DMS153 (cell line): ENCODE results near the gene DNAJB2.
"Not testable (repeated sequence)": the region's sequence is repeated elsewhere in the genome, so short reads cannot be mapped to it uniquely, and the experiment has no call there.

ENCODE experiments used
- DNase-seq: peaks from one replicate; lab custom pipeline; 2025; lab: John Stamatoyannopoulos, UW

DNAJB2 gene

DNA sequence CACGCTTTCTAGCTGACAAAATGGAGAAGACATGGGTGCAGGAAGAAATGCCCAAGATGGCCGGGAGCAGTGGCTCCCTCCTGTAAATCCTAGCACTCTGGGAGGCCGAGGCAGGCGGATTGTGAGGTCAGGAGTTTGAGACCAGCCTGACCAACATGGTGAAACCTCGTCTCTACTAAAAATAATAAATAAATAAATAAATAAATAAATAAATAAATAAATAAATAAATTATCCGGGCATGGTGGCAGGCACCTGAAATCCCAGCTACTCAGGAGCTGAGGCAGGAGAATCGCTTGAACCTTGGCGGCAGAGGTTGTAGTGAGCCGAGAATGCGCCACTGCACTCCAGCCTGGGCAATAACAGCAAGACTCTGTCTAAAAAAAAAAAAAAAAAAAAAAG lies 20.2 kb upstream of the DNAJB2 start:
- DNase-seq: not testable (repeated sequence)

DNA sequence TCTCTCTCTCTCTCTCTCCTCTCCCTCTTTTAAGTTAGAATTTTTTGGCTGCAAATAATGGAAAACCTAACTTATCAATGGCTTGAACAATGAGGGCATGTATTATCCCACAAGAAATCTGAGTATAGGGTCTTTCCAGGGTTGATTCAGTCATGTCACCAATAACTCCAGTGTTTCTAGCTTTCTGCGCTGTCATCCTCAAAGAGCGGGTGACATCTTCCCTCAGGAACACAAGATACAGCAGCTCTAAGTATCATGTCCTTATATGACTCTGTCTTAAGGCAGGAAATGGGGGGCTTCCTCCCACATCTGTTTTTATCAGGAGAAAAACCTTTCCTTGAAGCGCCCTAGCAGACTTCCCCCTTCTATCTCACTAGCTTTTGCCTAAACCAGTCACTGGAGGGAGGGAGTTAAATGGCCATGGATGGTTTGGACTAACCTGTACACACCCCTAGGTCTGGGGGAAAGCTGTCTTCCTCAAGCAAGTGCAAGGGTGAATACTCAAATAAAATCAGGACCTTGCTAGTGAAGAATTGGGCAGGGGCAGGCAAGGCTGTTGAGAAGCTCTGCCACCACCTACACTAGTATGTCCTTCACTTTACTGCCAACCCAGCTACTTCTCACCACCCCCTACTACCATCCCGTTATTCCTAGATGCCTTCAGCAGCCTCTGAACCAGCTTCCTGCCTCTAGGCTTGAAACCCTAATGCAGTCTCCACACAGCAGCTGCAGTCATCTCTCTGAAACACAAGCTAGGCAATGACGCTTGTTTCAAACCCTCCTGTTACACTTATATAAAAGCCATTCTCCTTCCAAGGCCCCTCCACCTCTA lies 17.9 kb upstream of the DNAJB2 start:
- no peak for DNase-seq

DNA sequence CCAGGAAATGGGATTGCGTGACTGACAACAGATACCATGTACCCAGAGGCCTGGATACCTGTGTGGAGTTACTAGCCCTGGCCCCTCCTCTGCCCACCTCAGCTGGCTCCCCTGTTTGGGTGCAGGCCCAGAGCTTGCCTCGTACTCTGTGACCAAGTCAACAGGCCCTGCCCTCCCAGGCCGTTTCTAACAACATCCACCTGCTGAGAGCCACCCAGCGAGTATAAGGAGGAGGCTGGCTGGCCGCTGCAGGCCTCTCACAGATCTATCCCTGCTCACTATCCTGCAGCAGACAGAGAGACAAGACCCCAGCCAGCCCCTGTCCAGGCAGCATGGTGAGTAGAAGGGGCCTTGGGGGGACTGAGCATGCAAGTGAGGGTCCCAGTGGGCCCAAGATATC lies 12.9 kb upstream of the DNAJB2 start:
- DNase-seq: no peak

DNA sequence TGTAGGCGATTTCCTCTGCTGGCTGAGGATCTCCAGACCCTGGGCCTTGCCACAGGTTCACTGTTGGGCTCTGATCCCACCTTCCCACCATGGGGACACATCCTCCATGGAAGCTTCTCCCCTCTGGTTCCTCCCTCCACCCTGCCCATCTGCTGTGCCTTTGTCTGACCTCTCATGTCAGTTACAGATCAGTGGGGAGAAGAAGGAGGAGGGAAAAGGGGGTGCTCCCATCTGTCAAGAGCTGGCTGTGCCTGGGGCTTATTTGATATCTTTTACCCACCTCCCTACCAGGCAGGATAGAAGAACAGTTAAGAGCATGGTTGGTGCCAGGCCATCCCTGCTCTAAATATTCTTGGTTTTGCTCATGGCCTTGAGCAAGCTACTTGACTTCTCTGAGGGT lies 12.3 kb upstream of the DNAJB2 start:
- DNase-seq: no peak

DNA sequence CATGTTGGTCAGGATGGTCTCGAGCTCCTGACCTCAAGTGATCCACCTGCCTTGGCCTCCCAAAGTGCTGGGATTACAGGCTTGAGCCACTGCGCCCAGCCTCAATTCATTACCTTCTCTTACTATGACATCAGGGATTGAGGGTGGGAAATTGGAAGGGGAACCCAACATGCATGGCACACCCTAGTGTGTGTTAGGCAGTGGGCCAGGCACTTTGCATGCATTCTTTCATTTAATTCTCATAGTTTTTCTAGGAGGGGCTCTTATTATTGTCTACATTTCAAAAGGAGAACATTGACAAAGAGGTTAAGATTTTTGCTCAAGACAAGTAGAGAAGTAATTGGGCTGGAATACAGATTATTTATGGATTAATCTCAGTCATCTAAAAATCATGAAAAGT lies 10.9 kb upstream of the DNAJB2 start:
- no peak for DNase-seq

DNA sequence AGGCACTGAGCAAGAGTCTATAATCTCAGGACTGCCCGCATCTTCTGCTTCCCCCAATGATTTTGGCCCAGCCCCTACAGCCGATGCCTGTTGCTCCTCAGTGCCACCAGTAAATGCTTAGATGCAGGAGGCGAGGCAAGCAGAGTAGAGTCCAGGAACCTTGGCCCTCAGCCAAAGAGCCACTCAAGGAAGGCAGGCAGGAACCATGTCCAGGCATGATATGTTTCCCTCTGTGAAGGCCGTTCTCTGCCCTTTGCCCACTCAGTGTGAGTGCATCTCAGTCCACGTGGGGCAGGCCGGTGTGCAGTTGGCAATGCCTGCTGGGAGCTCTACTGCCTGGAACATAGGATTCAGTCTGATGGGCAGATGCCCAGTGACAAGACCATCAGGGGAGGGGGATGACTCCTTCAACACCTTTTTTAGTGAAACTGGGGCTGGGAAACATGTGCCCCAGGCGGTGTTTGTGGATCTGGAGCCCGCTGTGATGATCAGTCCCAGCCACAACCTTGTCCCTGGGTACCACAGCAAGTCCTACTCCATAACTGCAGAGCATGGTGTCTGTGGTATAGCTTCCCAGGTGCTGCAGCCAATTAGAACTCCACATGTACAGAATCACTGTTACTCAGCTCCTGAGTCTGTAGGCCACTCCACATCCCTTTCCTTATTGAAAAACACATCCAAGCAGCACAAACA lies 9.7 kb upstream of the DNAJB2 start:
- DNase-seq: peak; percentile 53

DNA sequence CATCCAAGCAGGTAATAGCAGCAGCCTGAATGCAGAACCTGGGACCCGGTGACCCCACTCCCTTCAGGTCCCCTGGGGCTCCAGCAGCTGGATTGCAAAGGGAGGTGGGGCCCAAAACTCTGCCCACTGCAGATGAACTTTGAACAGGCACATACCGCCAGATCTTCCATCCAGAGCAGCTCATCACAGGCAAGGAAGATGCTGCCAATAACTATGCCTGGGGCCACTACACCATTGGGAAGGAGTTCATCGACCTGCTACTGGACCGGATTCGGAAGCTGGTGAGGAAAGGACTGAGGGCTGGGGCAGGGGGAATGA lies 9.2 kb upstream of the DNAJB2 start:
- DNase-seq: no peak

DNA sequence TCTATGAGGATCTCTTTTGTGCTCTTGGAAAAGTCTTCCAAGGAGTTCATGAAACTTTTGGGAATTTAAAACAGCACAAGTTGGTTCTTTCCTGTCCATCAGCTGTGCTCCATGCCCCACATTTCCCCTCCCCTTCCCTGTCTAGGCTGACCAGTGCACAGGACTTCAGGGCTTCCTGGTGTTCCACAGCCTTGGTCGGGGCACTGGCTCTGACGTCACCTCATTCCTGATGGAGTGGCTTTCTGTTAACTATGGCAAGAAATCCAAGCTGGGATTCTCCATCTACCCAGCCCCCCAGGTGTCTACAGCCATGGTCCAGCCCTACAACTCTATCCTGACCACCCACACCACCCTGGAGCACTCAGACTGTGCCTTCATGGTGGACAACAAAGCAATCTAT lies 8.1 kb upstream of the DNAJB2 start:
- DNase-seq: no peak

DNA sequence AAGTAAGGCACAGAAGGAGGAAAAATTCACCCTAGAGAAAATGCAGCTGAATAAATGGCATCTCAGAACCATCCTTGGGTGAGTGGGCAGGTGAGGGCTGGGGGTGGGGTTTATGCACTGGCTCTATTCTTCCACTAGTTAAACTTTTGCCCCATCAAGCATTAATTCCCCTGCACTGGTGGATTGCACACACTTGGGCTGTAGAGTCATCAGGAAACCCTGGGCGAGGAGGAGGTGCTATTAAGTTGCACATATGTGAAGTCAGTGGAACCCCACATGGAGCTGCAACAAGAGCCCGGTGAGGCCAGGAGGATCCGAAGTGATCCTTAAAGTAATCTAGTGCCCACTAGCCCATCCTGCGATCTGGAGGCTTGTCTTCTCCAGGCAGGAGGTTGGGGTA lies 6.8 kb upstream of the DNAJB2 start:
- no peak for DNase-seq

DNA sequence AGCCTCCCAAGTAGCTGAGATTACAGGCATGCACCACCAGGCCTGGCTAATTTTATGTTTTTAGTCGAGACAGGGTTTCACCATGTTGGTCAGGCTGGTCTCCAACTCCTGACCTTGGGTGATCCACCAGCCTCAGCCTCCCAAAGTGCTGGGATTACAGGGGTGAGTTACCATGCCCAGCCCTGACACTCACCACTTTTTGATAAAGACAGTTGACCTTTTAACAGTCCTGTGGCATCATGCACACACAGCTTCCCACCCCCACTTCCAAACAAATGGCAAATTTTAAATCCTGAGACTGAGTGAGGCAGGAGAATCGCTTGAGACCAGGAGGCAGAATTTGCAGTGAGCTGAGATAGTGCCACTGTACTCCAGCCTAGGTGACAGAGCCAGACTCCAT lies 6.2 kb upstream of the DNAJB2 start:
- DNase-seq: no peak

DNA sequence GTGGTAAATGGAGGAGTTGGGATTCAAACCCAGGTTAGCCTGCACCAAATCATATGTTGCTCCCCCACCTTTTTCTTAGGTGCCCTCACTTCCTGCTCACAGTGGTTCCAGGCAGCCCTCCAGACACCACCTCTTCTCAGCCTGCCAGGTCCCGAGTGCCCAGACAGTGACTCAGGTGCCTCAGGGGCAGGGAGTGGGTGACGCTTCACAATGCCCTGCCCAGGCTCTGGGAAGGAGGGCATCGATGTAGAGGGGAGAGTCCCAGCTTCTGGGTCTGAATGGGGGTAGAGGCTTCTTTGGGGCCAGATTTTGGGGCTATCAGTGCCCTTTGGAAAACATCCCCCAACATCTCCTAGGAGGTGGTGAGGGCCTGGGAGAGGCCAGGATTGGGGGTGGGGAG lies 5.2 kb upstream of the DNAJB2 start:
- DNase-seq: no peak

DNA sequence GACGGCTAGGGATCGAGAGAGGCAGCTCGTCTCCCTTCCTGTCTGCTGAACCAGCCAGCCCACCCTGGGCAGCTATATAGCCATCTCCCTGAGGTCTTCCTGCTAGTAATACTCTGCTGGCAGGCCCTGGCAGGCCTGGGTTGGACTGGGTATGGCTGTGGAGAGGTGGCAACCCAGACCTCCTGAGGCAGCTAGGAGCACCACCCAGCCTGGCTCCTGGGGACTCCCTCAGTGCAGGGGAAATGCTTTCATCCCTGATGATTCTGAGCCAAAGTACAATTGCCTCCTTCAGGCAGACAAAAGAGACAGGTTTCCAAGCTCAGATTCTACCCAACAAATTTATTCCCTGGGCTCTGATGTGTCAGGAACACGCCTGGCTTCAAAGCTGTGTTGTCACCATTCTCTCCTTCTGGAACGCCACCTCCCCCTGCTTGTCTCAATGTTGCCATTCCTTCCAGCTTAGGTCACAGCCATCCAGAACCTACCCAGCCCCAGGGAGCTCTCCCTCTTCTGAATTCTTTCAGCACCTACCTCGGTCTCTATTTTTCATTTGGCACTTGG lies 4.7 kb upstream of the DNAJB2 start:
- no peak for DNase-seq

DNA sequence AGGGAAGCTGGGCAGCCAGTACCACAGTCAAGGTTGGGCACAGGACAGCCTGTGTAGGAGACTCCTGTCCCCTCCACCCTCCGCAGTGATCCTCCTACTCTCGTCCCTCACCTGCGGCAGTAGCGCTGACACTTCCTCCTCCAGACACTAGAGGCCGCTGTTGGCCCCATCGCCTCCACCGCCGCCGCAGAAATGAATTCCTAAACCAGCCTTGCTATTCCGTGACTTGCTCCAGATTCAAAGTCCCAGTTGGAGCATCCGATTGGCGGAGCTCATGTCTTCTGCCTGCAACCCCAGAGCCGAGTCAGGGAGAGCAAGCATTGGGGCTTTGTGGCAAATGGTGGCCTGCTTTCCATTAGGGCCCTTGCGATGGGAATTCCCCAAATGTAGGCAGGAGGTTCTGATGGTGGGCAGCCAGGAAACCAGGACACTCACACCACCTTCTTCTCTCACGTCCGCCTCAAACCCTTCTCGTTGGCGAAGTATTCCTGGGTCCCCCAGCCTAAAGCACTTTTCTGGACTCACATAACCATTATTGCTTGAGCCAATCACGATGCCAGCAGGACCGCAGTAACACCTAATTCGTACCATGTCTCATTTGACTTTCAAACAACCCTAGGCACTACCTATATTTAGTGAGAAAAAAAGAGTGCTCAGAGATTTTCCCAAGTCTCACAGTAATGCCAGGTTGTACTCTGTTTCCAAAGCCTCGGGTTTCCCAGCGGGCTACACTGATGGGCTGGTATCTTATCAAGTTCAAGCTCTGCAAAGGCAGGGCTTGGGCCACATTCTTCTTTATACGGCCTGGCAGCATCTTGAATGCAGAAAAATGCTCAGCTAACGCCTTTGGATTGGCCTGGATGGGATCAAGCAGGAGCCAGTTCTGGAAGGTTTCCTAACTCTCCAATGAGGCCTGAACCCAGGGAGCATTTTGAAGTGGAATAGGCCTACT lies 1.2 kb upstream of the DNAJB2 start:
- DNase-seq: peak; percentile 67

DNA sequence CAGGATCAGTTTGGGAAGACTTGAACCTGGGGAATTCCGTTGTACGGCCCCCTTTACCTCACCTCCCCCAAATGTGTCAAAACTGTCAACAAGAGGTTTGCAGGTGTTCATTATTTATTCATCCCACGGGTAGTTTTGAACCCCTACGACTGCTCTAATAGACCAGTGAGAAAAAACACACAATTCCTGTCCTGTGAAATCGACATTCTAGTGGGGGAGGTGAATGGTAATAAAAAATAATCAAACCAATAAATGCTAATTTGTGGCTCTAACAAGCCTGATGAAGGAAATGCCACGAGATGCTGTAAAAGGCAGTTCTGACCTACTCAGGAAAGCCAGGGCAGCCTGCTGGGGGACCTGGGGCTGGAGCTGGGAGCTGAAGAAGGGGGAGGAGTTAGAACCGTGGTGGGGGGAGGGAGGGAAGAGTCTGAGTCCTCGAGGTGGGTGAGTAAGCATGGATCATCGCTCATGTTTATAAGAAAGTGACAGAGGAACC lies 463 bp upstream of the DNAJB2 start:
- no peak for DNase-seq

DNA sequence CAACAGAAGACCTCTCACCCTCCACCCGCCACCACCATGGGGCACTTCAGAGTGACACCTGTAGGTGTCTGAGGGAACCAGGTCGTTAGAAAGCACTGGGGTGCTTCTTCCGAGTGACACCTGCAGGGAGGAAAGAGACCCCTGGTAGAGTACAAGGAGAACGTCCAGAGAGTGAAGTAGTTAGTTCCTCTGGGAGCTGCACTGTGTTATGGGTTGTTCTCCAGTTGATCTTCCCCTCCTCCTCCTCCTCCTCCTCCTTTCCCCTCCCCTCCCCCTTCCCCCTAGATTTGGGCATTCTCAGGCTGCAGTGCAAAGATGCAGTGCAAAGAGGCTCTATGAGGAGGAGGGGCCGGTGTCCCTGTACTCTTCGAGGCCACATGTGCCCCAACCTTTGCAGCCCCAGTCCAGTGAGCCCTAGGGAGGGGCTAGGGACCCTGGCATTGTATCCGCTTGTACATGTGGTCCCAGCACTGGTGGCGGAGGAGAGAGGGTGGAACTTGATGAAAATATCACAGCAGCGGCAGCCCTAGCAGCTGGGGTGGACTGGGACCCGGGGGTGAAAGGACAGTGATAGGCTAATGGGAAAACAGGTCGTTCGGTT lies 850 bp downstream of the DNAJB2 start:
- no peak for DNase-seq

DNA sequence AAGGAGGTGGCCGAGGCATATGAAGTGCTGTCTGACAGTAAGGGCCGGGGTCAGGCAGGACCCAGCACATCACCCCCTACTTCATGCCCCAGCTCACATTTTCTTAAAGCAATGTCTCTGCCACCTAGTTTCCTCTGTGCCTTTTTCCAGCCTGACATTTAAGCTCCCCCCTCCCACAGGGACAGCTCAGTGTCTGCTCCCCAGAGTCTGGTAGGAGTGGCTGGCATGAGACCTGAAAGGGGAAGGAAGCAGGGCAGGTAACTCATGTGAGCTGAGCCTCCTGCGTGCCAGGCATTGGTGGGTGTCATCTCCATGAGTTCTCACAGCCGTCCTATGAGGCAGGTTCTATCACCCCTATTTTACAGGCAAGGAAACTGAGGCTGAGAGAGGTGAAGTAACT lies 1.5 kb downstream of the DNAJB2 start:
- DNase-seq: no peak

DNA sequence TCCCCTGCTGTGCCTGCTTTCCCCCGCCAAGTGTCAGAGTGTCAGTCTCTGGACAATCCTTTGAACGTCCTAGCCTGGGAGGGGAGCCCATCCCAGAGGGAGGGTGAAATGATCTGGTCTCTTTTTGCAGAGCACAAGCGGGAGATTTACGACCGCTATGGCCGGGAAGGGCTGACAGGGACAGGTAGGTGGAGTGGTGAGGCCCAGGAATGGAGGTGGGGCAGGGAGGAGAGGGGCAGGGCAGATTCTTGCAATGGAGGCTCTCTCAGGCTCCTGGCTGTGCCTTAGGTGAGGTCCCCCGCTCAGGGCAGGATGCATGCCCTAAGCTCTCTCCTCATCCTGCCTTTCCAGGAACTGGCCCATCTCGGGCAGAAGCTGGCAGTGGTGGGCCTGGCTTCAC lies 2.4 kb downstream of the DNAJB2 start:
- DNase-seq: no peak

DNA sequence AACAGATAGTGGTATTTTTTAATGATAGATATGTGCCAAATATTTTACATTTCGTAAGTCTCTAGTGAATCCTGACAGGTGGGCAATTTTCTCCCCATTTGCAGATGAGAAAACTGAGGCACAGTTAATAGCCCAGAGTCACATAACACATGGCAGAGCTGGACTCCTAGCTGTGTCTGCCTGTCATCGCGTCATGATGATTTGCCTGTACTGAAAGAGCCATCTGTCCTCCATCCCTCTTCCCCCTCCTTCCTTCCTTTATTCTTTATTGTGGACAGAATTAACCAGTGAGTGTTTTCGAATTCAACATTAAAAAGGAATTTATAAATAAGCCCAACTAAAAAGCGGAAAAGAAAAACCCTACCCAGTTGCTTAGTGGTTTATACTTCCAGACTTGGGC lies 3.2 kb downstream of the DNAJB2 start:
- DNase-seq: no peak

DNA sequence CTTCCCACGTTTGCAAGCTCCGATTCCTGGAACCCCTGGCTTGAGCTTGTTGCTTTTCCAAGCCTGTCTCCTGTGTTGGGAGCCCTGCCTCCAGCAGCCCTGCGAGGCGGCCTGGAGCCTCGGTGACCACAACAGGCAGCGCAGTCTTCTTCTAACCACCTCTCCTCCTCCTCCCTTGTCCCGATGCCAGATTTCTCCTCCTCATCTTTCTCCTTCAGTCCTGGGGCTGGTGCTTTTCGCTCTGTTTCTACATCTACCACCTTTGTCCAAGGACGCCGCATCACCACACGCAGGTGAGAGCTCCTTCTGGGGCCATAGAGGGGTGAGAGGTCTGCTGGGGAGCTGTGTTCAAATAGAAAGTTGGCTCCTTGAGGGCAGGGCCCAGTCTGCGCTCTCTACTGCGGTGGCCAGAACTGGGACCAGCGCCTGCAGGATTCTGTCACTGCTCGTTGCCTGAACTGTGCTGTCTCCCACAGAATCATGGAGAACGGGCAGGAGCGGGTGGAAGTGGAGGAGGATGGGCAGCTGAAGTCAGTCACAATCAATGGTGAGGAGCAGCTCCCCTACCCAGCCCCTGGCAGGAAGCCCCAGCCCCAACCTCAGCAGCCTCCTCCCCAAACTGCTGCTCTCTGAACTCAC lies 3.9 kb downstream of the DNAJB2 start:
- DNase-seq: no peak

DNA sequence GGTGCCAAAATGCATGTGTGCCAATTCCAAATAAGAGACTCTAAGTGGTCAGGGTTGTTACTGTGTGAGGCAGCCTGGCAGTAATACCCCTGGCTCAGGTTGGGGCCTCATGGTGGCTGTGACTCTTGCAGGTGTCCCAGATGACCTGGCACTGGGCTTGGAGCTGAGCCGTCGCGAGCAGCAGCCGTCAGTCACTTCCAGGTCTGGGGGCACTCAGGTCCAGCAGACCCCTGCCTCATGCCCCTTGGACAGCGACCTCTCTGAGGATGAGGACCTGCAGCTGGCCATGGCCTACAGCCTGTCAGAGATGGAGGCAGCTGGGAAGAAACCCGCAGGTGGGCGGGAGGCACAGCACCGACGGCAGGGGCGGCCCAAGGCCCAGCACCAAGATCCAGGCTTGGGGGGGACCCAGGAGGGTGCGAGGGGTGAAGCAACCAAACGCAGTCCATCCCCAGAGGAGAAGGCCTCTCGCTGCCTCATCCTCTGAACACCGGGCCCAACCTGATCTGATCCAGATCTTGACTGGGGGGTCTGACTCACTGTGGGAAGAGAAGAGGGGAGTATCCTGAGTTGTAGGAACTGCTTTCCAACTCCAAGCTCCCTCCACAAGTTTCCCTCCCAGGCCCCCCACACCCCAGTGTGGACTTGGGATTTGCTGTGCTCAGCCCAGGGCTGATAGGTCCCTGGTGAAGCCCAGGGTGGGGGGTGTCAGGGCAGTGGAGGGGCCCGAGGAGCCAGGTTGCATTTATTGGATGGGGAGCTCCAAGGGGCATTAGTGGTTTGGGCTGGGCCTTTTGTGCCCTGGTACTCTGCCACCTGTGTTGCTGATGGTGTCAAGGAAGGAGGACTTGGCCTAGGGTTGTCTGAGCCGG lies 5.6 kb downstream of the DNAJB2 start:
- DNase-seq: no peak
